Osteoblast (primary cell): ENCODE data around the gene TNIK. TPM values are rescaled to one million over a fixed set of nuclear protein-coding genes. Genes with fewer than 3 reads are reported as not detected.

Experiments used
- DNase-seq: peaks from one replicate; pipeline ENCODE4 v3.0.0; 2011; ENCODE audit warnings: low spot score, mixed read lengths; ENCODE audit not compliant: insufficient read length; ENCODE audit errors: missing footprints
- H2AFZ ChIP-seq: 2 replicates; pipeline ENCODE4 v1.6.0; 2011; ENCODE audit warnings: mild to moderate bottlenecking, low read length
- H3K27ac ChIP-seq: 2 replicates; pipeline ENCODE4 v1.5.1; 2011; ENCODE audit warnings: mild to moderate bottlenecking, low read depth, low read length, moderate library complexity
- H3K27me3 ChIP-seq: 2 replicates; pipeline ENCODE4 v1.6.0; 2012; ENCODE audit warnings: mild to moderate bottlenecking, control low read depth, inconsistent platforms, low read length, moderate library complexity; ENCODE audit not compliant: insufficient read depth
- H3K36me3 ChIP-seq: 2 replicates; pipeline ENCODE4 v1.5.1; 2011; ENCODE audit warnings: mild to moderate bottlenecking, low read length, control low read depth, moderate library complexity; ENCODE audit not compliant: insufficient read depth
- H3K4me1 ChIP-seq: 2 replicates; pipeline ENCODE4 v1.5.1; 2011; ENCODE audit warnings: mild to moderate bottlenecking, low read length, control low read depth, moderate library complexity; ENCODE audit not compliant: insufficient read depth
- H3K4me2 ChIP-seq: 2 replicates; pipeline ENCODE4 v1.6.0; 2011; ENCODE audit warnings: mild to moderate bottlenecking, low read length; ENCODE audit not compliant: insufficient read depth
- H3K4me3 ChIP-seq: fragments of 200-600 bp; sonication (generic); 3 replicates; pipeline ENCODE4 v1.5.1; 2012; ENCODE audit warnings: mild to moderate bottlenecking, low read length, inconsistent platforms; ENCODE audit not compliant: insufficient read depth
- H3K79me2 ChIP-seq: 2 replicates; pipeline ENCODE4 v1.6.0; 2012; ENCODE audit warnings: mild to moderate bottlenecking, low read length, control low read depth, inconsistent platforms; ENCODE audit not compliant: insufficient read depth
- H3K9me3 ChIP-seq: 2 replicates; pipeline ENCODE4 v1.5.1; 2011; ENCODE audit warnings: low read depth, low read length, control low read depth
- H4K20me1 ChIP-seq: 2 replicates; pipeline ENCODE4 v1.6.0; 2012; ENCODE audit warnings: mild to moderate bottlenecking, low read length, control low read depth; ENCODE audit not compliant: insufficient read depth
- total RNA-seq: library from RNA; depleted of rRNA; stranded (reverse); fragments of >200 nt; gene quantifications from 2 replicates; pipeline ENCODE4 v1.2.3, GENCODE V29; 2012
- TF ChIP-seq, protein P1 (sequence below): IDR thresholded peaks from 2 replicates; pipeline ENCODE4 v1.5.1; 2011; ENCODE audit warnings: mild to moderate bottlenecking, low read depth, low read length, moderate library complexity; ENCODE audit errors: extremely low read depth

Gene TNIK
- total RNA-seq, 1 donor: 7.6 TPM

DNA sequence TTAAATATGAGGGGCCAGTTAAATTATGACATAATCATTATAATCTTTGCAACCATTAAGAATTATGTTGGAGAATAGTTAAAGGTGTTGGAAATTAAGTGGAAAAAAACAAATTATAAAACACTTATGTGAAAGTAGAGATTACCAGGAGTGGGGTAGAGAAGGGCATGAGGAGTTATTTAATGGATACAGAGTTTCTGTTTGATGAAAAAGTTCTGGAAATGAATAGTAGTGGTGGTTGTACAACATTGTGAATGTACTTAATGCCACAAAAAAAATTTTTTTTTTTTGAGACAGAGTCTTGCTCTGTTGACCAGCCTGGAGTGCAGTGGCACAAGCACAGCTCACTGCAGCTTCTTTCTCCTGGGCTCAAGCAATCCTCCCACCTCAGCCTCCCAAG, 25.1 kb upstream of the TNIK start:
- TF ChIP-seq, protein P1, sequence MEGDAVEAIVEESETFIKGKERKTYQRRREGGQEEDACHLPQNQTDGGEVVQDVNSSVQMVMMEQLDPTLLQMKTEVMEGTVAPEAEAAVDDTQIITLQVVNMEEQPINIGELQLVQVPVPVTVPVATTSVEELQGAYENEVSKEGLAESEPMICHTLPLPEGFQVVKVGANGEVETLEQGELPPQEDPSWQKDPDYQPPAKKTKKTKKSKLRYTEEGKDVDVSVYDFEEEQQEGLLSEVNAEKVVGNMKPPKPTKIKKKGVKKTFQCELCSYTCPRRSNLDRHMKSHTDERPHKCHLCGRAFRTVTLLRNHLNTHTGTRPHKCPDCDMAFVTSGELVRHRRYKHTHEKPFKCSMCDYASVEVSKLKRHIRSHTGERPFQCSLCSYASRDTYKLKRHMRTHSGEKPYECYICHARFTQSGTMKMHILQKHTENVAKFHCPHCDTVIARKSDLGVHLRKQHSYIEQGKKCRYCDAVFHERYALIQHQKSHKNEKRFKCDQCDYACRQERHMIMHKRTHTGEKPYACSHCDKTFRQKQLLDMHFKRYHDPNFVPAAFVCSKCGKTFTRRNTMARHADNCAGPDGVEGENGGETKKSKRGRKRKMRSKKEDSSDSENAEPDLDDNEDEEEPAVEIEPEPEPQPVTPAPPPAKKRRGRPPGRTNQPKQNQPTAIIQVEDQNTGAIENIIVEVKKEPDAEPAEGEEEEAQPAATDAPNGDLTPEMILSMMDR: no peak

GRCh38 chr3:171481011-171481410, 20.8 kb upstream of the TNIK start:
- H3K79me2 ChIP-seq: no peaks in the 10 kb centered on the region
- no peaks in the 10 kb centered on the region for H3K9me3 ChIP-seq
- H3K27me3 ChIP-seq: peaks cover 6% of the 10 kb centered on the region
- H4K20me1 ChIP-seq: no peaks in the 10 kb centered on the region
- no peak overlapping the region for H2AFZ ChIP-seq
- H3K4me1 ChIP-seq: no peaks in the 10 kb centered on the region
- TF ChIP-seq, protein P1: no peak
- no peak for DNase-seq
- no peaks in the 10 kb centered on the region for H3K36me3 ChIP-seq
- H3K4me2 ChIP-seq: no peak overlapping the region
- H3K4me3 ChIP-seq: no peak overlapping the region
- no peak overlapping the region for H3K27ac ChIP-seq

More for the DNA sequence above, 25.1 kb upstream of the TNIK start:
- no peak overlapping the region for H2AFZ ChIP-seq
- DNase-seq: no peak
- no peaks in the 10 kb centered on the region for H3K36me3 ChIP-seq
- peaks cover 8% of the 10 kb centered on the region for H3K27me3 ChIP-seq
- no peaks in the 10 kb centered on the region for H3K9me3 ChIP-seq
- no peak overlapping the region for H3K4me2 ChIP-seq
- H3K27ac ChIP-seq: no peak overlapping the region
- no peak overlapping the region for H3K4me3 ChIP-seq
- H3K4me1 ChIP-seq: no peaks in the 10 kb centered on the region
- no peaks in the 10 kb centered on the region for H4K20me1 ChIP-seq
- H3K79me2 ChIP-seq: no peaks in the 10 kb centered on the region

DNA sequence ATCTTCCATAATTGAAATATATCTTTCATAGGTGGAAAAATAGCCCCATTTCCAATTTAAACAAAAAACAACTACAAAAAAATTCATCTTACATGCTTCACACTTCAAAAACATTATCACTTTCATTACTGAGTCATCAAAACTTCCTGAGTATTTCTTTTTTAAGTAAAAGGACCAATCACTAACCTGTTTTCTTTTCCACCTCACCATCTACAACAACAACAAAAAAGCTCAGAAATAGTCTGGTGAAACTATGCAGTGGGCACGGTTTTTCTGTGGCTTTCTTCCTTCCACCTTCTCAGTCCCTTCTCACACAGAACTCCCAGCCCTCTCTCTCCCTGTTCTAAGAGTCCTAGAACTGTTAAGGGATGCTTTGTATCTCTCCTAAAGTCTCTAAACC, 20.3 kb upstream of the TNIK start:
- no peak for DNase-seq
- no peak overlapping the region for H3K4me3 ChIP-seq
- peaks cover 6% of the 10 kb centered on the region for H3K27me3 ChIP-seq

DNA sequence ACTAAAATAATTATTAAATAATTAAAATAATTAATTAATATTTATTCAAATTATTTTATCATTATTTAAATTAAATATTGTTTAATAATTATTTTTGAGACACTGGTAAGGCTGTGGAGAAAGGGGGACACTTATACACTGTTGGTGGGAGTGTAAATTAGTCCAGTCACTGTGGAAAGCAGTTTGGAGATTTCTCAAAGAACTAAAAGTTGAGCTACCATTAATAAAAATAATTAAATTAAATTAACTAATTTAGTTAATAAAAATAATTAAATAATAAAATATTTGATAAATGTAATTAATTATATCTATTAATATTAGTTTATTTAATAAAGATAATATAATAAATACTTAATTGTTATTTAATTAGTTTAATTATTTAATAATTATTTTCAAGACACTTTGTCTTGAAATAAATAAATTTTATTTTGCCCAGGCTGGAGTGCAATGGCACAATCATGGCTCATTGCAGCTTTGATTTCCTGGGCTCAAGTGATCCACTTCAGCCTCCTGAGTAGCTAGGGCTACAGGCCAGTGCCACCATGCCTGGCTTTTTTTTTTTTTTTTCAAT, 16.4 kb upstream of the TNIK start:
- no peak for DNase-seq
- Histone ChIP-seq H3K4me1 (no peaks in the 10 kb centered on the region), H2AFZ (no peak overlapping the region), H4K20me1 (no peaks in the 10 kb centered on the region), H3K27ac (no peak overlapping the region), H3K79me2 (no peaks in the 10 kb centered on the region), H3K4me2 (no peak overlapping the region), H3K4me3 (no peak overlapping the region), H3K27me3 (no peaks in the 10 kb centered on the region), H3K9me3 (no peaks in the 10 kb centered on the region), H3K36me3 (no peaks in the 10 kb centered on the region)
- TF ChIP-seq, protein P1: no peak

More for the DNA sequence above, 20.3 kb upstream of the TNIK start:
- H3K27ac ChIP-seq: no peak overlapping the region
- no peaks in the 10 kb centered on the region for H3K79me2 ChIP-seq
- H3K4me1 ChIP-seq: no peaks in the 10 kb centered on the region
- H3K4me2 ChIP-seq: no peak overlapping the region
- H3K36me3 ChIP-seq: no peaks in the 10 kb centered on the region
- no peaks in the 10 kb centered on the region for H3K9me3 ChIP-seq
- H2AFZ ChIP-seq: no peak overlapping the region
- no peaks in the 10 kb centered on the region for H4K20me1 ChIP-seq
- TF ChIP-seq, protein P1: no peak
